OCI-LY7 (cell line): ENCODE data around the gene NATD1. TPM values are rescaled to one million over a fixed set of nuclear protein-coding genes. Genes with fewer than 3 reads are reported as not detected.
"Not testable (repeated sequence)": the region's sequence is repeated elsewhere in the genome, so short reads cannot be mapped to it uniquely, and the experiment has no call there.

Experiments
- BruUV-seq: library from RNA; stranded (reverse); fragments of 400-500 nt; replicated peaks from 2 replicates; lab custom pipeline; 2021; lab: Mats Ljungman, UMichigan
- CTCF ChIA-PET: fragments of 300-600 bp; sonication (Branson Sonifier 250); formaldehyde crosslinking; loops from one replicate; lab custom pipeline; 2022; ENCODE audit warnings: antibody characterized with exemption; ENCODE audit not compliant: unreplicated experiment; lab: Charles Lee
- POLR2A ChIA-PET: fragments of 300-600 bp; sonication (Branson Sonifier 250); formaldehyde crosslinking; loops from one replicate; lab custom pipeline; 2022; ENCODE audit warnings: antibody characterized with exemption; lab: Charles Lee
- DNase-seq: peaks from one replicate; pipeline ENCODE4 v3.0.0-alpha.2; 2015; ENCODE audit warnings: low spot score
- H2AFZ ChIP-seq: fragments of 200-600 bp; sonication (generic), shearing (Covaris generic); 2 replicates; pipeline ENCODE4 v1.6.1; 2014; ENCODE audit warnings: mild to moderate bottlenecking, antibody characterized with exemption, low read length, moderate library complexity
- H3K27ac ChIP-seq: fragments of 200-600 bp; sonication (generic); 2 replicates; pipeline ENCODE4 v1.5.1; 2014; ENCODE audit warnings: mixed run types, low read depth, mild to moderate bottlenecking, moderate library complexity, low read length, inconsistent platforms; ENCODE audit not compliant: poor library complexity, severe bottlenecking
- H3K36me3 ChIP-seq: fragments of 200-600 bp; sonication (generic); 2 replicates; pipeline ENCODE4 v1.6.1; 2014; ENCODE audit warnings: mild to moderate bottlenecking, antibody characterized with exemption, low read length, moderate library complexity, mixed read lengths; ENCODE audit not compliant: insufficient read depth
- H3K4me1 ChIP-seq: fragments of 200-600 bp; sonication (generic); 2 replicates; pipeline ENCODE4 v1.5.1; 2014; ENCODE audit warnings: mild to moderate bottlenecking, low read length; ENCODE audit not compliant: insufficient read depth, poor library complexity, severe bottlenecking
- H3K4me2 ChIP-seq: fragments of 200-600 bp; sonication (generic); 2 replicates; pipeline ENCODE4 v1.6.1; 2014; ENCODE audit warnings: mild to moderate bottlenecking, low read length
- H3K4me3 ChIP-seq: fragments of 200-600 bp; sonication (generic); 2 replicates; pipeline ENCODE4 v1.5.1; 2014; ENCODE audit warnings: mild to moderate bottlenecking, low read depth, low read length; ENCODE audit not compliant: poor library complexity, severe bottlenecking
- H3K79me2 ChIP-seq: fragments of 200-600 bp; sonication (generic); 2 replicates; pipeline ENCODE4 v1.6.1; 2016; ENCODE audit warnings: low read depth, mild to moderate bottlenecking, low read length, moderate library complexity, mixed read lengths; ENCODE audit not compliant: insufficient read depth
- H3K9me2 ChIP-seq: fragments of 200-600 bp; sonication (generic); 2 replicates; pipeline ENCODE4 v1.6.1; 2016; ENCODE audit warnings: mild to moderate bottlenecking, low read length, mixed read lengths; ENCODE audit not compliant: insufficient read depth
- H3K9me3 ChIP-seq: fragments of 200-600 bp; sonication (generic); 2 replicates; pipeline ENCODE4 v1.6.1; 2014; ENCODE audit warnings: mild to moderate bottlenecking, mixed run types, low read length, mixed read lengths
- H4K20me1 ChIP-seq: fragments of 200-600 bp; sonication (generic); 2 replicates; pipeline ENCODE4 v1.6.1; 2014; ENCODE audit warnings: mild to moderate bottlenecking, antibody characterized with exemption, low read length, moderate library complexity, mixed read lengths; ENCODE audit not compliant: insufficient read depth
- CTCF ChIP-seq: fragments of 200-600 bp; sonication (generic); conservative IDR thresholded peaks from 2 replicates; pipeline ENCODE4 v1.5.1; 2014; ENCODE audit warnings: mild to moderate bottlenecking, antibody characterized with exemption, low read length, moderate library complexity, mixed read lengths
- EZH2phosphoT487 ChIP-seq: fragments of 200-600 bp; sonication (generic); IDR thresholded peaks from 2 replicates; pipeline ENCODE4 v1.6.1; 2018; ENCODE audit warnings: low read depth, borderline replicate concordance, mild to moderate bottlenecking, mixed run types, antibody characterized with exemption, low read length, moderate library complexity, mixed read lengths
- intact Hi-C: fragments of 100-400 bp; cut with micrococcal nuclease; formaldehyde crosslinking; loops from one replicate; pipeline ENCODE4 v1.10.0; 2022; ENCODE audit not compliant: unreplicated experiment
- total RNA-seq, 2 experiments: library from RNA; depleted of rRNA in 1 of 2; stranded (reverse); fragments of >200 nt in 1 of 2; shearing (Covaris generic) in 1 of 2; gene quantifications; 2 replicates each; pipeline ENCODE4 v1.2.3, GENCODE V29; 2014 to 2022

The NATD1 gene
- total RNA-seq, 2 experiments from 2014 or later, result 0.85 to 6.0 TPM

GRCh38 chr17:21231533-21231932 is 21.7 kb downstream of the NATD1 start:
- Histone ChIP-seq H3K9me2 (no peaks in the 10 kb centered on the region), H2AFZ (no peak overlapping the region), H3K4me3 (no peak overlapping the region), H3K36me3 (0 out of 2 replicates have a peak, but pooled peaks cover 5% of the 10 kb centered on the region), H3K4me1 (no peaks in the 10 kb centered on the region), H3K4me2 (no peak overlapping the region), H3K27ac (no peak overlapping the region), H3K79me2 (no peaks in the 10 kb centered on the region), H4K20me1 (no peaks in the 10 kb centered on the region), H3K9me3 (no peaks in the 10 kb centered on the region)
- intact Hi-C loops, result no loop called here
- ChIA-PET POLR2A (no interaction called here), CTCF (no interaction called here)
- TF ChIP-seq CTCF (no peak), EZH2phosphoT487 (no peak)
- no peak for DNase-seq
- BruUV-seq, result no TSS peak

GRCh38 chr17:21228845-21229244 is 24.4 kb downstream of the NATD1 start:
- no peaks in the 10 kb centered on the region for H4K20me1 ChIP-seq
- H3K27ac ChIP-seq, result no peak overlapping the region
- H3K36me3 ChIP-seq, result 0 out of 2 replicates have a peak, but pooled peaks cover 5% of the 10 kb centered on the region
- H3K9me3 ChIP-seq, result no peaks in the 10 kb centered on the region
- H2AFZ ChIP-seq, result no peak overlapping the region
- H3K4me1 ChIP-seq, result no peaks in the 10 kb centered on the region
- no peak overlapping the region for H3K4me2 ChIP-seq
- TF ChIP-seq EZH2phosphoT487 (no peak), CTCF (no peak)
- H3K9me2 ChIP-seq, result no peaks in the 10 kb centered on the region
- no peaks in the 10 kb centered on the region for H3K79me2 ChIP-seq
- H3K4me3 ChIP-seq, result no peak overlapping the region
- intact Hi-C loops, result no loop called here
- ChIA-PET CTCF (no interaction called here), POLR2A (interaction anchor here (0.6 to 0.7 kb wide), 3 partner anchors 13 to 110 kb away, joined by 3 read pairs; no protein-coding TSS in a partner anchor)
- BruUV-seq, result no TSS peak
- no peak for DNase-seq

DNA sequence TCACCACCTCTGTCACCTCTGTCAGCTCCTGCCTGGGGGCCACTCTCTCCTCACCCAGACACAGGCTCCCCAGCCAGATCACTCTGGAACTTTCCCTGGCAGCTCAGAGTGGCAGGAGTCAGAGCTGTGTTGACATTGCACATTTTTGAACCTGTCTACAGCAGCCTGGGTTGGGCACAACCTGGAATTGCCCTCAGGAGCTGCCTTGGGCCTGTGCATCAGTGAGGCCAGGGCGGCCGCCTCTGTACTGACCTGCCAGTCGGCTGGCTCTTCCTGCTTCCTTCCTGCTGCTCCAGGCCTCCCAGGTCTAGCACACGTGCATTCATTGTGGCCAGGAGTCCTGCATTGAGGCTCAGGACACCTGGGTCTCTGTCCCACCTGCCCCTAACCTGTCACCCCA is 25.1 kb downstream of the NATD1 start:
- Histone ChIP-seq H3K4me1 (no peaks in the 10 kb centered on the region), H3K4me3 (no peak overlapping the region), H4K20me1 (no peaks in the 10 kb centered on the region), H3K36me3 (0 out of 2 replicates have a peak, but pooled peaks cover 5% of the 10 kb centered on the region), H2AFZ (no peak overlapping the region), H3K27ac (no peak overlapping the region), H3K4me2 (no peak overlapping the region), H3K9me3 (no peaks in the 10 kb centered on the region), H3K79me2 (no peaks in the 10 kb centered on the region), H3K9me2 (no peaks in the 10 kb centered on the region)
- intact Hi-C loops, result no loop called here
- ChIA-PET CTCF (interaction anchor here (0.6 kb wide), 1 partner anchor 9 kb away, joined by 4 read pairs; no protein-coding TSS in a partner anchor), POLR2A (no interaction called here)
- TF ChIP-seq CTCF (no peak), EZH2phosphoT487 (no peak)
- no TSS peak for BruUV-seq
- DNase-seq, result no peak

DNA sequence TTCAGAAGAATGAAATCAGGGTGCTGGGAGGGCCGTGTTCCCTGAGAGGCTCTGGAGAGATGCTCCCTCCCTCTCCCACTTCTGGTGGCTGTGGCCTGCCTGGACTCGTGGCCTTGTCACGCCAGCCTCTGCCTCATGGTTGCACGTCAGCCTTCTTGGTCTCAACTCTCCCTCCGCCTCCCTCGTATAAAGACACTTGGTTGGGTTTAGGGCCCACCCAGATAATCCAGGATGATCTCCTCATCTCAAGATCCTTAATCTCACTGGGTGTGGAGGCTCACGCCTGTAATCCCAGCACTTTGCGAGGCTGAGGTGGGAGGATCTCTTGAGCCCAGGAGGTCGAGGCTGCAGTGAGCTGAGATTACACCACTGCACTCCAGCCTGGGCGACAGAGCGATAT is 25.9 kb downstream of the NATD1 start:
- H3K9me2 ChIP-seq, POLR2A ChIA-PET, H3K4me1 ChIP-seq, H4K20me1 ChIP-seq, H3K79me2 ChIP-seq, H3K9me3 ChIP-seq, DNase-seq, BruUV-seq, H3K4me3 ChIP-seq, H3K4me2 ChIP-seq, intact Hi-C loops, H3K27ac ChIP-seq, H2AFZ ChIP-seq: not testable (repeated sequence)
- CTCF ChIA-PET, result interaction anchor here (0.6 kb wide), 1 partner anchor 8 kb away, joined by 4 read pairs; no protein-coding TSS in a partner anchor
- peaks cover 11% of the 10 kb centered on the region for H3K36me3 ChIP-seq
